MM.1S (cell line): ENCODE measurements around the gene MAPKAPK3.
A peak's percentile ranks its signal among the peaks of the same experiment; 100 is the strongest.

Experiments used
- DNase-seq: peaks from one replicate; pipeline ENCODE4 v3.0.0-alpha.2; 2015
- H2AFZ ChIP-seq: fragments of 300-600 bp; sonication (generic); 2 replicates; pipeline ENCODE4 v1.6.0; 2016; ENCODE audit warnings: antibody characterized with exemption, low read length
- H3F3A ChIP-seq: fragments of 300-600 bp; sonication (generic); 2 replicates; pipeline ENCODE4 v1.6.1; 2016; ENCODE audit warnings: mild to moderate bottlenecking, antibody characterized with exemption, low read length, moderate library complexity, mixed read lengths; ENCODE audit not compliant: insufficient read depth
- H3K27ac ChIP-seq: fragments of 300-600 bp; sonication (generic); 2 replicates; pipeline ENCODE4 v1.5.1; 2016; ENCODE audit warnings: mild to moderate bottlenecking, low read length
- H3K27me3 ChIP-seq: fragments of 300-600 bp; sonication (generic); replicated peaks from 2 replicates; pipeline ENCODE4 v1.6.0; 2016; ENCODE audit warnings: low read length; ENCODE audit not compliant: insufficient read depth
- H3K36me3 ChIP-seq: fragments of 300-600 bp; sonication (generic); replicated peaks from 2 replicates; pipeline ENCODE4 v1.6.1; 2016; ENCODE audit warnings: mild to moderate bottlenecking, low read length, mixed read lengths; ENCODE audit not compliant: insufficient read depth
- H3K4me1 ChIP-seq: fragments of 300-600 bp; sonication (generic); 2 replicates; pipeline ENCODE4 v1.6.1; 2016; ENCODE audit warnings: low read length, mixed read lengths
- H3K4me2 ChIP-seq: fragments of 300-600 bp; sonication (generic); 2 replicates; pipeline ENCODE4 v1.6.0; 2016; ENCODE audit warnings: low read depth, low read length
- H3K4me3 ChIP-seq: fragments of 300-600 bp; sonication (generic); 2 replicates; pipeline ENCODE4 v1.5.1; 2016; ENCODE audit warnings: low read length, mixed read lengths
- H3K79me2 ChIP-seq: fragments of 300-600 bp; sonication (generic); 2 replicates; pipeline ENCODE4 v1.6.1; 2016; ENCODE audit warnings: mixed run types, low read length, mixed read lengths
- H3K9ac ChIP-seq: fragments of 300-600 bp; sonication (generic); 2 replicates; pipeline ENCODE4 v1.6.1; 2016; ENCODE audit warnings: low read length, mixed read lengths
- H3K9me2 ChIP-seq: fragments of 300-600 bp; sonication (generic); replicated peaks from 2 replicates; pipeline ENCODE4 v1.6.1; 2016; ENCODE audit warnings: mild to moderate bottlenecking, low read length, mixed read lengths; ENCODE audit not compliant: insufficient read depth
- H3K9me3 ChIP-seq: fragments of 300-600 bp; sonication (generic); replicated peaks from 2 replicates; pipeline ENCODE4 v1.6.1; 2016; ENCODE audit warnings: mild to moderate bottlenecking, low read length, mixed read lengths; ENCODE audit not compliant: insufficient read depth
- H4K20me1 ChIP-seq: fragments of 300-600 bp; sonication (generic); 2 replicates; pipeline ENCODE4 v1.6.1; 2016; ENCODE audit warnings: mild to moderate bottlenecking, low read length, moderate library complexity, mixed read lengths; ENCODE audit not compliant: insufficient read depth
- EZH2 ChIP-seq: fragments of 300-600 bp; sonication (generic); optimal IDR thresholded peaks from 2 replicates; pipeline ENCODE3; 2017; ENCODE audit warnings: low read depth, mild to moderate bottlenecking, antibody characterized with exemption, low read length, mixed read lengths
- EZH2phosphoT487 ChIP-seq: fragments of 300-600 bp; sonication (generic); IDR thresholded peaks from 2 replicates; pipeline ENCODE4 v1.6.1; 2018; ENCODE audit warnings: antibody characterized with exemption, low read length
- TF ChIP-seq, protein P1 (sequence below): fragments of 300-600 bp; sonication (generic); IDR thresholded peaks from 2 replicates; pipeline ENCODE4 v1.5.1; 2016; ENCODE audit warnings: antibody characterized with exemption, low read length, mixed read lengths

MAPKAPK3 gene

DNA sequence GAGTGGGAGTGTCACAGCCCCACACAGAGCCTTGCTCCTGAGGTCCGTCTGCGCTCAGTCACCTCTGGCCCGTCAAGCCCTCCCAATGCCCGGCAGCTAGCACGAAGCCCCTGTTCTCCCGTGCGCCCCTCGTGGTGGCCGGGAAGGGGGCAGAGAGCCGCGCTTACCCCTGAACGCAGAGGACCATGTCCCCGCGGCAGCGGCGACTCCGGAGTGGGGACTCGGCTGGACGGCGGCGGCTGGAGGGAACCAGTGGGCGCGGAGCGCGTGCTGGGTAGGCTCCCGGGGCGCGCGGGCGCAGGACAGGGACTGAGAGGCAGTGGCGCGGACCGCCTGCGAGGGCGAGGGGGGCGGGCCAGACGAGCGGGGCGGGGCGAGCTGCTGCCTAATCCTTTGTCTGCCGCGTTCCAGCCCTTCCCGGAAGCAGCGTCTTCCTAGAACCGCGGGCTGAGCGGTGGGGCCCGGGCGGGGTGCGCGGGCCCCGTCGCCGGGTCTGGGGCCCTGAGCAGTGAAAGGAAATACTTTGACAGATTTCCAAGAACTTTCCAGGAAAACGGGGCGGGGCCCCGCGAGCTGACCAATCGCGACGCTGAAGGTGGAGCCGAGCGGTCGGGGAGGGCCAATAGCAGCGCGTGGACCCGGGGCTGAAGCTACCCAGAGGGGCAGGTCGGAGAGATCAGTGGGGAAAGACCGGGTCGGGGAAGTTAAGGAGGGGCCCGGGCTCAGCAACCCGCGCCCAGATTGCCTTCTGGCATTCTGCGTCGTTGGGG lies 5.3 kb upstream of the MAPKAPK3 start, which contains the start of gene CISH:
TSS of gene CISH (minus strand) at position 311 of the 770 bp plus-strand sequence. CDS start at position 187, 124 bp downstream.
- H3K27ac ChIP-seq = peak within 1 kb of the TSS; percentile 29; the same call in 1 of the 2 replicates
- H3F3A ChIP-seq = peaks cover 20% of the 10 kb centered on the region
- DNase-seq = peak; percentile 80
- peaks cover 18% of the 10 kb centered on the region for H3K4me1 ChIP-seq
- H4K20me1 ChIP-seq = no peaks in the 10 kb centered on the region
- H3K9ac ChIP-seq = peak within 1 kb of the TSS; percentile 53; the same call in 1 of the 2 replicates
- H3K79me2 ChIP-seq = no peaks in the 10 kb centered on the region
- H3K4me2 ChIP-seq = peak within 1 kb of the TSS; percentile 99
- no peaks in the 10 kb centered on the region for H3K9me3 ChIP-seq
- peak within 1 kb of the TSS; percentile 96 for H2AFZ ChIP-seq
- no peaks in the 10 kb centered on the region for H3K9me2 ChIP-seq
- no peaks in the 10 kb centered on the region for H3K27me3 ChIP-seq
- H3K36me3 ChIP-seq = no peaks in the 10 kb centered on the region
- H3K4me3 ChIP-seq = peak within 1 kb of the TSS; percentile 76
- no peak for TF ChIP-seq EZH2phosphoT487
- TF ChIP-seq, protein P1, sequence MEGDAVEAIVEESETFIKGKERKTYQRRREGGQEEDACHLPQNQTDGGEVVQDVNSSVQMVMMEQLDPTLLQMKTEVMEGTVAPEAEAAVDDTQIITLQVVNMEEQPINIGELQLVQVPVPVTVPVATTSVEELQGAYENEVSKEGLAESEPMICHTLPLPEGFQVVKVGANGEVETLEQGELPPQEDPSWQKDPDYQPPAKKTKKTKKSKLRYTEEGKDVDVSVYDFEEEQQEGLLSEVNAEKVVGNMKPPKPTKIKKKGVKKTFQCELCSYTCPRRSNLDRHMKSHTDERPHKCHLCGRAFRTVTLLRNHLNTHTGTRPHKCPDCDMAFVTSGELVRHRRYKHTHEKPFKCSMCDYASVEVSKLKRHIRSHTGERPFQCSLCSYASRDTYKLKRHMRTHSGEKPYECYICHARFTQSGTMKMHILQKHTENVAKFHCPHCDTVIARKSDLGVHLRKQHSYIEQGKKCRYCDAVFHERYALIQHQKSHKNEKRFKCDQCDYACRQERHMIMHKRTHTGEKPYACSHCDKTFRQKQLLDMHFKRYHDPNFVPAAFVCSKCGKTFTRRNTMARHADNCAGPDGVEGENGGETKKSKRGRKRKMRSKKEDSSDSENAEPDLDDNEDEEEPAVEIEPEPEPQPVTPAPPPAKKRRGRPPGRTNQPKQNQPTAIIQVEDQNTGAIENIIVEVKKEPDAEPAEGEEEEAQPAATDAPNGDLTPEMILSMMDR = peak; percentile 42

GRCh38 chr3:50612234-50612882 lies 4.6 kb upstream of the MAPKAPK3 start:
- H3K9me3 ChIP-seq = no peaks in the 10 kb centered on the region
- peaks cover 2% of the 10 kb centered on the region; the same call in 1 of the 2 replicates for H3K79me2 ChIP-seq
- peak overlapping the region; percentile 96 for H2AFZ ChIP-seq
- TF ChIP-seq EZH2phosphoT487 = no peak
- no peak for TF ChIP-seq EZH2
- TF ChIP-seq, protein P1 = no peak
- H3K27me3 ChIP-seq = no peaks in the 10 kb centered on the region
- DNase-seq = no peak
- no peaks in the 10 kb centered on the region for H3K36me3 ChIP-seq
- H3K4me3 ChIP-seq = peak overlapping the region; percentile 76
- H3K4me1 ChIP-seq = peaks cover 18% of the 10 kb centered on the region
- H3K9ac ChIP-seq = peak overlapping the region; percentile 53; the same call in 1 of the 2 replicates
- no peaks in the 10 kb centered on the region for H4K20me1 ChIP-seq
- peaks cover 21% of the 10 kb centered on the region for H3F3A ChIP-seq
- H3K27ac ChIP-seq = no peak overlapping the region
- peak overlapping the region; percentile 99 for H3K4me2 ChIP-seq
- H3K9me2 ChIP-seq = no peaks in the 10 kb centered on the region

DNA sequence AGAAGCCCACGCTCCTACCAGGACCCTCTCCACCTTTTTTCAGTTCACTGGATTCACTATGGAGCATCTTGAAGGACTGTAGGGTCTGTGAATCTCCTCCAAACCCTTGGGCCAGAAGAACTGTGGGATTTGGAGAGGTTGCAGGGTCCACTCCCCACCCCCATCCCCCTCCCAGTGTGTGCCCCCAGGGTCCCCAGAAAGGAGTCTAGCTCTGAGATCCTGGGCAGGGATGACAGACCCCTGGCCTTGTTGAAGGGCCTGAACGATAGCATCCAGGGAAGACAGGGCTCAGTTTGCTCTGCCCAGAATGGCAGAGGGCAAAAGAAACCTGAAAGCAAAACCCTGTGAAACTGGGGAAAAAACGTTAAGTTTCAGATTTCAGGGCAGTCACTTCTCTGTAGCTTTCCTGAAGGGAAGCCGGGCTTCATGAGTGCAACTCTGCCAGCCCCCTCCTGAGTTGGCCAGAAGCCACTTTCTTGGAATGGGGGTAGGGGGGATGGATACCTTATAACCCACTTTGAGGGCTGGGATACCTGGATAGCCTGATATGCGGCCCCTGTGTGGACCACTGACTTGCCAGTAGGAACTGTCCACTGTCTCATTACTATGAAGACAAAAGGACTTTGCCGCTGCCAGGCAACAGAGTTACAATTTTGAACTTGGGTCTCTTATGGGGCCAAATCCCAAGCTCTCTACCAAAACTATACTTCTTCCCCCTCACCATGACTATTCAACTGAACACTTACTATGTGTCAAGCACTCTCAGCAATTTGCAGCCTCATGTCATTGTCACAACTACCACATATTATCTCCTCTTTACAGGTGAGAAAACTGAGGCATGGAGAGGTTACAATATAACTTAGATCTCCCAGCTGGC lies 3.7 kb upstream of the MAPKAPK3 start:
- Histone ChIP-seq H3K27me3 (no peaks in the 10 kb centered on the region), H3K9ac (no peak overlapping the region; the same call in 1 of the 2 replicates), H4K20me1 (no peaks in the 10 kb centered on the region), H2AFZ (no peak overlapping the region; the same call in 1 of the 2 replicates), H3K4me3 (no peak overlapping the region), H3K9me3 (no peaks in the 10 kb centered on the region), H3K9me2 (no peaks in the 10 kb centered on the region), H3K36me3 (no peaks in the 10 kb centered on the region), H3K79me2 (peaks cover 11% of the 10 kb centered on the region), H3K4me2 (peak overlapping the region; percentile 99), H3F3A (peaks cover 21% of the 10 kb centered on the region), H3K27ac (no peak overlapping the region), H3K4me1 (peaks cover 23% of the 10 kb centered on the region)
- DNase-seq = no peak
- TF ChIP-seq, protein P1 = no peak
- TF ChIP-seq EZH2 = no peak
- no peak for TF ChIP-seq EZH2phosphoT487
